K562 (cell line): ENCODE measurements around the gene C4A. TPM values are rescaled to one million over a fixed set of nuclear protein-coding genes. Genes with fewer than 3 reads are reported as not detected.

ENCODE experiments used
- BMI1 ChIP-seq: fragments of 150-350 bp; IDR thresholded peaks from 2 replicates; pipeline ENCODE4 v1.6.1; 2014; ENCODE audit warnings: low read length
- CSDE1 ChIP-seq, 2 experiments: fragments of 450-650 bp; IDR thresholded peaks; 2 replicates each; pipeline ENCODE4 v1.6.1; 2016; ENCODE audit warnings: mild to moderate bottlenecking in 1 of 2
- EP400 ChIP-seq: fragments of 450-650 bp; IDR thresholded peaks from 2 replicates; pipeline ENCODE4 v1.6.1; 2017; ENCODE audit warnings: antibody characterized with exemption, mild to moderate bottlenecking, moderate library complexity
- GTF2F1 ChIP-seq: IDR thresholded peaks from 2 replicates; pipeline ENCODE4 v1.6.1; 2011; ENCODE audit warnings: low read depth, low read length, improper control_type of control experiment
- HMG20A ChIP-seq: fragments of 450-650 bp; formaldehyde crosslinking; conservative IDR thresholded peaks from 2 replicates; pipeline ENCODE4 v1.4.0; 2020; ENCODE audit warnings: mild to moderate bottlenecking, mixed read lengths
- JUN ChIP-seq, 2 experiments: sonication (generic) in 1 of 2; formaldehyde crosslinking in 1 of 2; IDR thresholded peaks; 2 replicates each; pipeline versions ENCODE4 v1.6.1 to v1.8.0; 2012 to 2022; ENCODE audit warnings: borderline replicate concordance in 2 of 2, mild to moderate bottlenecking in 2 of 2, improper control_type of control experiment in 1 of 2, low read depth in 1 of 2, low read length in 1 of 2, missing genetic modification reagents in 1 of 2
- MAFG ChIP-seq: fragments of 450-650 bp; conservative IDR thresholded peaks from 2 replicates; pipeline ENCODE4 v1.6.1; 2016; ENCODE audit warnings: missing genetic modification characterization, missing compliant biosample characterization
- MTA2 ChIP-seq: fragments of 450-650 bp; IDR thresholded peaks from 2 replicates; pipeline ENCODE4 v1.6.1; 2016; ENCODE audit warnings: low read depth
- MYNN ChIP-seq, 2 experiments: sonication (generic); formaldehyde crosslinking in 1 of 2; IDR thresholded peaks; 2 replicates each; pipeline versions ENCODE4 v1.5.0 to v1.6.1; 2016 to 2020; ENCODE audit warnings: antibody characterized with exemption in 1 of 2, missing genetic modification reagents in 1 of 2
- ZSCAN32 ChIP-seq: fragments of 450-650 bp; formaldehyde crosslinking; IDR thresholded peaks from 2 replicates; pipeline ENCODE4 v1.4.0; 2020; ENCODE audit warnings: mild to moderate bottlenecking, moderate library complexity
- polyA plus RNA-seq, 8 experiments: library from polyadenylated mRNA; depleted of rRNA in 4 of 8; stranded (reverse) in 5 of 8; unstranded in 3 of 8; fragments of >200 nt; fragmentation: Nextera tagmentation in 2 of 8; fragmentation: Illumina TruSeq in 1 of 8; extraction: Ambion mirVana in 2 of 8; extraction: Trizol in 1 of 8; gene quantifications; 2 replicates each; pipeline versions ENCODE4 v1.2.1 to v1.2.3, GENCODE V29; 2011 to 2014; ENCODE audit warnings: inconsistent platforms in 1 of 8, missing spikeins in 1 of 8
- total RNA-seq, 7 experiments: library from RNA; depleted of rRNA in 6 of 7; stranded (reverse); fragments of >200 nt in 6 of 7; fragmentation: Illumina TruSeq in 2 of 7; extraction: Trizol in 2 of 7; gene quantifications; 2 replicates each; pipeline versions ENCODE4 v1.2.1 to v1.2.3, GENCODE V29; 2011 to 2021; ENCODE audit warnings: low replicate concordance in 1 of 7
- TF ChIP-seq, protein P1 (sequence below): fragments of 450-650 bp; IDR thresholded peaks from 2 replicates; pipeline ENCODE4 v1.6.1; 2016; ENCODE audit warnings: mild to moderate bottlenecking, moderate library complexity
- TF ChIP-seq, protein P2 (sequence below): fragments of 250-450 bp; sonication (Bioruptor Pico); IDR thresholded peaks from 2 replicates; pipeline ENCODE4 v1.9.0; 2021; ENCODE audit warnings: mild to moderate bottlenecking, inconsistent platforms

Gene C4A
- total and polyA plus RNA-seq, 9 of the 15 experiments (the other 6 are each of a cell fraction or from before 2014, with no cell fraction given) = 0.27 to 7.6 (median 5.0) TPM

DNA sequence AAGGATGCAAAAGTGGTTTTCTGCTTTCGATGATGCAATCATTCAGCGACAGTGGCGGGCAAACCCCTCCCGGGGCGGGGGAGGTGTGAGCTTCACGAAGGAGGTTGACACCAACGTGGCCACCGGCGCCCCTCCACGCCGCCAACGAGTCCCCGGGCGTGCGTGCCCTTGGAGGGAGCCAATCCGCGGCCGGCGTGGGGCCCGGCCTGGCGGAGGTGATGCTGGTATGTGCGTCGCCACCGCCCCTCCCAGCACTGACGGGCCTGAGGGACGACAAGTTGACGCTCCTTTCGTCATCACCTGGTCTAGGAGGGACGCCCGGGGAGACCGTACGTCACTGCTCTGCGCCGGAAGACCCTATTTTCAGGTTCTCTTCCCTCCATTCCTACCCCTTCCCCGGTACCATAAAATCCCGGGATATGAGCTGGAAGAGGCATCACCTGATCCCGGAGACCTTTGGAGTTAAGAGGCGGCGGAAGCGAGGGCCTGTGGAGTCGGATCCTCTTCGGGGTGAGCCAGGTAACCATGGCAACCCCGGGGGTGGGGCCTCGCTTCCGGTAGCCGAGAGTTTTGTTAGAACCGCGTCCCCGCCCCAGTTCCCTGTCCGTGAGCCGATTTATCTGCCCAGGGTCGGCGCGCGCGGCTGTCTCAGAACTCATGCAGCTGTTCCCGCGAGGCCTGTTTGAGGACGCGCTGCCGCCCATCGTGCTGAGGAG, 9.7 kb upstream of the C4A start, which contains the start of gene DXO (continued):
- TF ChIP-seq, protein P1, sequence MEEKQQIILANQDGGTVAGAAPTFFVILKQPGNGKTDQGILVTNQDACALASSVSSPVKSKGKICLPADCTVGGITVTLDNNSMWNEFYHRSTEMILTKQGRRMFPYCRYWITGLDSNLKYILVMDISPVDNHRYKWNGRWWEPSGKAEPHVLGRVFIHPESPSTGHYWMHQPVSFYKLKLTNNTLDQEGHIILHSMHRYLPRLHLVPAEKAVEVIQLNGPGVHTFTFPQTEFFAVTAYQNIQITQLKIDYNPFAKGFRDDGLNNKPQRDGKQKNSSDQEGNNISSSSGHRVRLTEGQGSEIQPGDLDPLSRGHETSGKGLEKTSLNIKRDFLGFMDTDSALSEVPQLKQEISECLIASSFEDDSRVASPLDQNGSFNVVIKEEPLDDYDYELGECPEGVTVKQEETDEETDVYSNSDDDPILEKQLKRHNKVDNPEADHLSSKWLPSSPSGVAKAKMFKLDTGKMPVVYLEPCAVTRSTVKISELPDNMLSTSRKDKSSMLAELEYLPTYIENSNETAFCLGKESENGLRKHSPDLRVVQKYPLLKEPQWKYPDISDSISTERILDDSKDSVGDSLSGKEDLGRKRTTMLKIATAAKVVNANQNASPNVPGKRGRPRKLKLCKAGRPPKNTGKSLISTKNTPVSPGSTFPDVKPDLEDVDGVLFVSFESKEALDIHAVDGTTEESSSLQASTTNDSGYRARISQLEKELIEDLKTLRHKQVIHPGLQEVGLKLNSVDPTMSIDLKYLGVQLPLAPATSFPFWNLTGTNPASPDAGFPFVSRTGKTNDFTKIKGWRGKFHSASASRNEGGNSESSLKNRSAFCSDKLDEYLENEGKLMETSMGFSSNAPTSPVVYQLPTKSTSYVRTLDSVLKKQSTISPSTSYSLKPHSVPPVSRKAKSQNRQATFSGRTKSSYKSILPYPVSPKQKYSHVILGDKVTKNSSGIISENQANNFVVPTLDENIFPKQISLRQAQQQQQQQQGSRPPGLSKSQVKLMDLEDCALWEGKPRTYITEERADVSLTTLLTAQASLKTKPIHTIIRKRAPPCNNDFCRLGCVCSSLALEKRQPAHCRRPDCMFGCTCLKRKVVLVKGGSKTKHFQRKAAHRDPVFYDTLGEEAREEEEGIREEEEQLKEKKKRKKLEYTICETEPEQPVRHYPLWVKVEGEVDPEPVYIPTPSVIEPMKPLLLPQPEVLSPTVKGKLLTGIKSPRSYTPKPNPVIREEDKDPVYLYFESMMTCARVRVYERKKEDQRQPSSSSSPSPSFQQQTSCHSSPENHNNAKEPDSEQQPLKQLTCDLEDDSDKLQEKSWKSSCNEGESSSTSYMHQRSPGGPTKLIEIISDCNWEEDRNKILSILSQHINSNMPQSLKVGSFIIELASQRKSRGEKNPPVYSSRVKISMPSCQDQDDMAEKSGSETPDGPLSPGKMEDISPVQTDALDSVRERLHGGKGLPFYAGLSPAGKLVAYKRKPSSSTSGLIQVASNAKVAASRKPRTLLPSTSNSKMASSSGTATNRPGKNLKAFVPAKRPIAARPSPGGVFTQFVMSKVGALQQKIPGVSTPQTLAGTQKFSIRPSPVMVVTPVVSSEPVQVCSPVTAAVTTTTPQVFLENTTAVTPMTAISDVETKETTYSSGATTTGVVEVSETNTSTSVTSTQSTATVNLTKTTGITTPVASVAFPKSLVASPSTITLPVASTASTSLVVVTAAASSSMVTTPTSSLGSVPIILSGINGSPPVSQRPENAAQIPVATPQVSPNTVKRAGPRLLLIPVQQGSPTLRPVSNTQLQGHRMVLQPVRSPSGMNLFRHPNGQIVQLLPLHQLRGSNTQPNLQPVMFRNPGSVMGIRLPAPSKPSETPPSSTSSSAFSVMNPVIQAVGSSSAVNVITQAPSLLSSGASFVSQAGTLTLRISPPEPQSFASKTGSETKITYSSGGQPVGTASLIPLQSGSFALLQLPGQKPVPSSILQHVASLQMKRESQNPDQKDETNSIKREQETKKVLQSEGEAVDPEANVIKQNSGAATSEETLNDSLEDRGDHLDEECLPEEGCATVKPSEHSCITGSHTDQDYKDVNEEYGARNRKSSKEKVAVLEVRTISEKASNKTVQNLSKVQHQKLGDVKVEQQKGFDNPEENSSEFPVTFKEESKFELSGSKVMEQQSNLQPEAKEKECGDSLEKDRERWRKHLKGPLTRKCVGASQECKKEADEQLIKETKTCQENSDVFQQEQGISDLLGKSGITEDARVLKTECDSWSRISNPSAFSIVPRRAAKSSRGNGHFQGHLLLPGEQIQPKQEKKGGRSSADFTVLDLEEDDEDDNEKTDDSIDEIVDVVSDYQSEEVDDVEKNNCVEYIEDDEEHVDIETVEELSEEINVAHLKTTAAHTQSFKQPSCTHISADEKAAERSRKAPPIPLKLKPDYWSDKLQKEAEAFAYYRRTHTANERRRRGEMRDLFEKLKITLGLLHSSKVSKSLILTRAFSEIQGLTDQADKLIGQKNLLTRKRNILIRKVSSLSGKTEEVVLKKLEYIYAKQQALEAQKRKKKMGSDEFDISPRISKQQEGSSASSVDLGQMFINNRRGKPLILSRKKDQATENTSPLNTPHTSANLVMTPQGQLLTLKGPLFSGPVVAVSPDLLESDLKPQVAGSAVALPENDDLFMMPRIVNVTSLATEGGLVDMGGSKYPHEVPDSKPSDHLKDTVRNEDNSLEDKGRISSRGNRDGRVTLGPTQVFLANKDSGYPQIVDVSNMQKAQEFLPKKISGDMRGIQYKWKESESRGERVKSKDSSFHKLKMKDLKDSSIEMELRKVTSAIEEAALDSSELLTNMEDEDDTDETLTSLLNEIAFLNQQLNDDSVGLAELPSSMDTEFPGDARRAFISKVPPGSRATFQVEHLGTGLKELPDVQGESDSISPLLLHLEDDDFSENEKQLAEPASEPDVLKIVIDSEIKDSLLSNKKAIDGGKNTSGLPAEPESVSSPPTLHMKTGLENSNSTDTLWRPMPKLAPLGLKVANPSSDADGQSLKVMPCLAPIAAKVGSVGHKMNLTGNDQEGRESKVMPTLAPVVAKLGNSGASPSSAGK = peak; percentile 84
- TF ChIP-seq BMI1 (peak; percentile 97), EP400 (peak; percentile 97), MAFG (tag) (no peak), ZSCAN32 (CRISPR knock-in tag) (peak; percentile 98), MTA2 (peak; percentile 5; the same call in 1 of the 2 replicates), CSDE1 (IDR thresholded peaks at IDR 0.05) (peak in 1 of 2 experiments; percentile 100; a peak in 2 of 4 replicates), JUN (IDR thresholded peaks at IDR 0.05; ENCODE audit: borderline replicate concordance, low read depth, low read length) (no peak; the same call in 1 of the 2 replicates), JUN (CRISPR knock-in tag; IDR thresholded peaks at IDR 0.05; ENCODE audit: borderline replicate concordance) (peak; percentile 57; the same call in 1 of the 2 replicates), HMG20A (CRISPR knock-in tag) (no peak), MYNN (IDR thresholded peaks at IDR 0.05) (peak; percentile 64; the same call in 1 of the 2 replicates), MYNN (CRISPR knock-in tag; IDR thresholded peaks at IDR 0.05) (no peak), GTF2F1 (peak; percentile 68)
- TF ChIP-seq, protein P2, sequence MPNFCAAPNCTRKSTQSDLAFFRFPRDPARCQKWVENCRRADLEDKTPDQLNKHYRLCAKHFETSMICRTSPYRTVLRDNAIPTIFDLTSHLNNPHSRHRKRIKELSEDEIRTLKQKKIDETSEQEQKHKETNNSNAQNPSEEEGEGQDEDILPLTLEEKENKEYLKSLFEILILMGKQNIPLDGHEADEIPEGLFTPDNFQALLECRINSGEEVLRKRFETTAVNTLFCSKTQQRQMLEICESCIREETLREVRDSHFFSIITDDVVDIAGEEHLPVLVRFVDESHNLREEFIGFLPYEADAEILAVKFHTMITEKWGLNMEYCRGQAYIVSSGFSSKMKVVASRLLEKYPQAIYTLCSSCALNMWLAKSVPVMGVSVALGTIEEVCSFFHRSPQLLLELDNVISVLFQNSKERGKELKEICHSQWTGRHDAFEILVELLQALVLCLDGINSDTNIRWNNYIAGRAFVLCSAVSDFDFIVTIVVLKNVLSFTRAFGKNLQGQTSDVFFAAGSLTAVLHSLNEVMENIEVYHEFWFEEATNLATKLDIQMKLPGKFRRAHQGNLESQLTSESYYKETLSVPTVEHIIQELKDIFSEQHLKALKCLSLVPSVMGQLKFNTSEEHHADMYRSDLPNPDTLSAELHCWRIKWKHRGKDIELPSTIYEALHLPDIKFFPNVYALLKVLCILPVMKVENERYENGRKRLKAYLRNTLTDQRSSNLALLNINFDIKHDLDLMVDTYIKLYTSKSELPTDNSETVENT (CRISPR knock-in tag) = peak; percentile 68
